T47D (cell line): ENCODE measurements around the gene REXO5.
"Not testable (repeated sequence)": the region's sequence is repeated elsewhere in the genome, so short reads cannot be mapped to it uniquely, and the experiment has no call there.

Experiments
- DNase-seq, 2 experiments: peaks; one replicate each; pipeline versions ENCODE4 v3.0.0 to v3.0.0-alpha.2; 2011 to 2012; ENCODE audit warnings: low read depth in 1 of 2, low spot score in 1 of 2
- JUND ChIP-seq: IDR thresholded peaks from 2 replicates; pipeline ENCODE4 v1.6.1; 2012; ENCODE audit warnings: low read depth
- in situ Hi-C: cut with HindIII; loops from 2 replicates; pipeline ENCODE4 v1.10.0; 2016; ENCODE audit warnings: low sequenced_read_pairs, low pct_unique_long_range_greater_than_20kb

Gene REXO5, protein sequence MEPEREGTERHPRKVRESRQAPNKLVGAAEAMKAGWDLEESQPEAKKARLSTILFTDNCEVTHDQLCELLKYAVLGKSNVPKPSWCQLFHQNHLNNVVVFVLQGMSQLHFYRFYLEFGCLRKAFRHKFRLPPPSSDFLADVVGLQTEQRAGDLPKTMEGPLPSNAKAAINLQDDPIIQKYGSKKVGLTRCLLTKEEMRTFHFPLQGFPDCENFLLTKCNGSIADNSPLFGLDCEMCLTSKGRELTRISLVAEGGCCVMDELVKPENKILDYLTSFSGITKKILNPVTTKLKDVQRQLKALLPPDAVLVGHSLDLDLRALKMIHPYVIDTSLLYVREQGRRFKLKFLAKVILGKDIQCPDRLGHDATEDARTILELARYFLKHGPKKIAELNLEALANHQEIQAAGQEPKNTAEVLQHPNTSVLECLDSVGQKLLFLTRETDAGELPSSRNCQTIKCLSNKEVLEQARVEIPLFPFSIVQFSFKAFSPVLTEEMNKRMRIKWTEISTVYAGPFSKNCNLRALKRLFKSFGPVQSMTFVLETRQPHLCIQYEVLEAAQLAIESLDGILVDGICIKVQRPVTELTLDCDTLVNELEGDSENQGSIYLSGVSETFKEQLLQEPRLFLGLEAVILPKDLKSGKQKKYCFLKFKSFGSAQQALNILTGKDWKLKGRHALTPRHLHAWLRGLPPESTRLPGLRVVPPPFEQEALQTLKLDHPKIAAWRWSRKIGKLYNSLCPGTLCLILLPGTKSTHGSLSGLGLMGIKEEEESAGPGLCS

DNA sequence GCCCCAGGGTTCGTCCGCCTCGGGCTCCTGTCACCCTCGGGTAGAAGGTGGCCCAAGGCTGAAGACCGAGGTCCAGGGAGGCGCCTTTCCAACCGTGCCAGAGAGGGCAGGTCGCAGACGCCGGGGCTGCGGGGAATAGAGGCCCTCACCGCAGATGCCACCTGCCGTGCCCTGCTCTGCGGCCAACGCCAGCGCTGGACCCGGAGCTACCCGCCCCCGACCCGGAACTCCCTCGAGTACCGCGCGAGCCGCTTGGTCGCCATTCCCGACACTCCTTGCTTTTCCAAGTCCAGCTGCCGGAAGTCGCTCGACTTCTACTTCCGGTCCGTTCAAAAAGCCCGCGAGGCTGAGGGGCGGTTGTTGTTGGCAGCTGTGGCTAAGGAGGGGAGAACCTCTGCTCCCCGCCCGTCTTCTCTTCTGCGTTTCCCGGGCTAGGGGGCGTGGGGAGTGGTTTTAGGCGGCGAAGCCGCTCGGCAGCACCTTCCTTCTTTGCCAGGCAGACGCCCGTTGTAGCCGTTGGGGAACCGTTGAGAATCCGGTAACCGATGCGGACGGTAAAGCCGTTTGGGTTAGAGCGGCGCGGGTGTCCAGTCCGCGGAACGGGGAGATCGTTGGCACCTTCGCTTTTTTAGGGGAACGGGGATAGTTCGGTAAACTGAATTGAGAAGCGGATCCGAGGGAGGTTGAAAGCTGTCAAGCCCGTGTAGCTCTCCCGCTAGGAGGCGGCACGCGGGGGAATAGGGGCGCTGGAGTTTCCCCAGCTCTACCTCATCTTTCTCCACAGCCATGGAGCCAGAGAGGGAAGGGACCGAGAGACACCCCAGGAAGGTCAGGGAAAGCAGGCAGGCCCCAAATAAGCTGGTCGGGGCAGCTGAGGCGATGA lies at the start of gene REXO5, which contains the start of gene ERI2:
Gene REXO5 (plus strand): TSS at position 360 of the 883 bp plus-strand sequence. CDS start 427 bp downstream, at position 787.
Gene ERI2 (minus strand): TSS at position 305 of the 883 bp plus-strand sequence. CDS start 42 bp downstream, at position 263.
- in situ Hi-C loops, result no loop called here
- TF ChIP-seq JUND, result no peak
- peak; percentile 90 to 98 for DNase-seq

DNA sequence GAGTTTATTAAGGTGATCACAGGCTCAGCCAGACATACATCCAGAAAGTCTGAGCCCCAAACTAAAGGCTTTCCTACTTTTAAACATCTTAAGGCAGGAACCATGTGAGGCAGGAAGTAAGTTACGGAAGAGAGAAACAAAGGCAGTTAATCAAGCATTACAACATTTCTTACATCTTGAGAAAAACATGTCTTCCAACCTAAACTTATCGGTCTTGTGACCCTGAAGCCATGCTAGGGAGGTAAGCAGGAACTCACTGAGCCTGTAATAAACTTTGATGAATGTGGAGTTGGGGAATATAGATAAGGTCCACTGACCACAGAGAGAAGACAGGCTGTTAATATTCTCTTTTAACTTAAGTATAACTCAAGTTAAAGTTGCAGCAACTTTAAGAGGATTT lies 46.0 kb upstream of the REXO5 start:
- no peak for TF ChIP-seq JUND
- no peak for DNase-seq
- in situ Hi-C loops, result no loop called here

DNA sequence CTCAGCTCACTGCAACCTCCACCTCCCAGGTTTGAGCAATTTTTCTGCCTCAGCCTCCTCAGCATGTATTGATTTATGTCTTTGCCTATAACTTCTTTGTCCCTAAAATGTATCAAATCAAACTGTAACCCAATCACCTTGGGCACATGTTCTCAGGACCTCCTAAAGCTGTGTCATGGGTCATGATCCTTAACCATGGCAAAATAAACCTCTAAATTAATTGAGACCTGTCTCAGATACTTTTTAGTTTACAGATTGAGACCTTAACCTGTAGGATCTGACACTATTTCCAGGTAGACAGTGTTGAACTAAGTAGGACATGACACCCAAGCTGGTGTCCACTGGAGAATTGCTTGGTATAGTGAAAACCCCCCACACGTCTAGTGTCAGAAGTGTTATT lies 45.2 kb upstream of the REXO5 start:
- in situ Hi-C loops, result no loop called here
- TF ChIP-seq JUND, result no peak
- no peak for DNase-seq

DNA sequence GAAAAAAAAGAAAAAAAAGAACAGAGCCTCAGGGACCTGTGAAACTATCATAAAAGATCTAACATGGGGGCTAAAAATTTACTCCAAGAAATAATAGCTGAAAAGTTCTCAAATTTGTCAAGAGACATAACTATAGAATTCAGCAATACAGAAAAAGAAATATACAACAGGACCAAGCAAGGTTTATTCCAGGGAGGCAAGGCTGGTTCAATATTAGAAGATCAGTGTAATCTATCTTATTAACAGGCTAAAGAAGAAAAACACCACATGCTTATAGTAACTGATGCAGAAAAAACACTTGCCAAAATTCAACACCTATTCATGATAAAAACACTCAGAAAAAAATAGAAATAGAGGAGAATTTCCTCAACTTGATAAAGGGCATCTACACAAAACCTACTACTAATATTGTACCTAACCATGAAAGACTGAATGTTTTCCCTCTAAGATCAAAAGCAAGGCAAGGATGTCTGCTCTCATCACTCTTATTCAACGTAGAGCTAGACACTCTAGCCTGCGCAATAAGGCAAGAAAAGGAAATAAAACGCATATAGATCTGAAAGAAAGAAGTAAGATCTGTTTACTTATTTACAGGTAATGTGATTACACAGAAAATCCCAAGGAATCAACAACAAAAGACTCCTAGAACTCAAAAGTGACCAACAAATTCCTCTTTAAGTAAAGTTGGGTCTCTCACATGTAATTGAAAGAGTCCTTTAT lies 43.8 kb upstream of the REXO5 start:
- no peak for DNase-seq
- no peak for TF ChIP-seq JUND
- in situ Hi-C loops, result no loop called here

DNA sequence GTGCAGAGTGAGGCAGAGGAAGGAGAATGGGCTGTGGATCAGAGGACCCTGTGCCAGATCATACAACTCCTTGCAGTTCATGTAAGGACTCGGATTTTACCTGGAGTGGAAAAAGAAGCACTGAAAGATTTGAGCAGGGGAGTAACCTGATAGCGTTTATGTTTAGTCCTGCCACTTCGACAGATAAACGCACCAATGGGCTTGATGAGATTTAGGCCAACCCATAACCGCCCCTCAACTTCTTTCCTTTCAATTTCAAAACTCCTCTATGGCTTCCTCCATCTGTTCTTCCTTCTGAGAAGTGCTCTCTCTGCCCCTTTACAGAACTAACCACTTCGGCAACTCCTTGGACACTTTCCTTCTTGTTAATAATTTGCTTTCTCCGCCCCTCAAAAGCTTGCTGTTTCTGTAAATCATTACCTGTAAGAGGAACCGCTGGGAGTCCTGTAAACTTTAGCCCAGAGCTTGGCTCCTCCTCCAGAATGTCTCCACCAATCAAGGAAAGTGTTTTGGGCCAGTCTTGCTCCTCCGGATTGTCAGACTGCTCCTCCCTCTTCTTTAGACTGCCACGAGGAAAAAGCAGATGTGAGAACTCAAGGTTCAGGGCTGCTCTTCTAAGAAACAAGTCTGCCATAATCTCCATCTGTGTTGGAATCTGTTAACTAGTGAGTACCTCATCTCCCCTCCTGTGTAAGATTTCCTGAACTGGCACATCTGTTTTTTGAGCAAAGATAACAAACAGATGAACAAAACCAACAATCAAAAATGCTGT lies 42.7 kb upstream of the REXO5 start, which contains the start of gene ACSM3:
Gene ACSM3 (plus strand): TSS at position 554 of the 772 bp plus-strand sequence. CDS start 6,021 bp downstream, outside the sequence.
- TF ChIP-seq JUND, result no peak
- in situ Hi-C loops, result no loop called here
- peak; percentile 78 to 92 for DNase-seq

DNA sequence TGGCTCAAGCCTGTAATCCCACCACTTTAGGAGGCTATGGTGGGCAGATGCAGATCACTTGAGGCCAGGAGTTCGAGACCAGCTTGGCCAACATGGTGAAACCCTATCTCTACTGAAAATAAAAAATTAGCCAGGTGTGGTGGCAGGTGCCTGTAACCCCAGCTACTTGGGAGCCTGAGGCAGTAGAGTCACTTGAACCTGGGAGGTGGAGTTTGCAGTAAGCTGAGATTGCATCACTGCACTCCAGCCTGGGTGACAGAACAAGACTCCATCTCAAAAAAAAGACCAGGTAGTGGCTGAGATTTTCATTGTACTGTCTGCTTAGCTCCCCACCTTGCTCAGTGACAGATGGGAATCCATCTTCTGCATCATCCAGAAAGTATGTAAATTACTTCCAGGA lies 41.9 kb upstream of the REXO5 start:
- in situ Hi-C loops, DNase-seq: not testable (repeated sequence)

DNA sequence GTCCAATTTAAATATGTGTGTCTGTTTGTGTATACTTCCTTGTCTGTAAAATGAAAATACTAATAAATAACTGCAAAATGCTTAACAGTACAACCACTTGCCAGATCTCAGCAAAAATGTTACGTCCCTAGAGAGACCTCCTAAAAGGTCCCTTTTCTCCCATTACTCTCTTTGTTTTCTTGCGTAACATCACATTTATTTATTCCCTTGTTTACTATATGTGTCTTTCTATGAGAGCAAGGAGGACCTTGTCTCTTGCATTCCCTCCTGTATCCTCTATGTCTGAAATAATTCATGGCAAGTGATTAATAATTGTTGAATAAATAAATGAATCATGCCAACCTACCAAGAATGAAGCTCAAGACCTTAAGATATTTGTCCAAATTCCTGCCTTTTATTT lies 40.6 kb upstream of the REXO5 start:
- in situ Hi-C loops, result no loop called here
- no peak for TF ChIP-seq JUND
- no peak for DNase-seq

DNA sequence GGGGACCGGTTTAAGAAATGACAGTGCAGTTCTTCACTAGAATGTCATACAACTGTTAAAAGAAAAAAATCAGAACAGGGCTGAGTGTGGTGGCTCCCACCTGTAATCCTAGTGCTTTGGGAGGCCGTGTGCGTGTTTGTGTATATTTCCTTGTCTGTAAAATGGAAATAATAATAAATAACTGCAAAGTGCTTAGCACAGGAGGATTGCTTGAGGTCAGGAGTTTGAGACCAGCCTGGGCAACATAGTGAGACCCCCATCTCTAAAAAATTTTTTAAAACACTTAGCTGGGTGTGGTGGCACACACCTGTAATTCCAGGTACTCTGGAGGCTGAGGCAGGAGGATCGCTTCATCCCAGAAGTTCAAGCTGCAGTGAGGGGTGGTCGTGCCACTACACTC lies 40.0 kb upstream of the REXO5 start:
- TF ChIP-seq JUND, result no peak
- DNase-seq, result no peak
- in situ Hi-C loops, result no loop called here

DNA sequence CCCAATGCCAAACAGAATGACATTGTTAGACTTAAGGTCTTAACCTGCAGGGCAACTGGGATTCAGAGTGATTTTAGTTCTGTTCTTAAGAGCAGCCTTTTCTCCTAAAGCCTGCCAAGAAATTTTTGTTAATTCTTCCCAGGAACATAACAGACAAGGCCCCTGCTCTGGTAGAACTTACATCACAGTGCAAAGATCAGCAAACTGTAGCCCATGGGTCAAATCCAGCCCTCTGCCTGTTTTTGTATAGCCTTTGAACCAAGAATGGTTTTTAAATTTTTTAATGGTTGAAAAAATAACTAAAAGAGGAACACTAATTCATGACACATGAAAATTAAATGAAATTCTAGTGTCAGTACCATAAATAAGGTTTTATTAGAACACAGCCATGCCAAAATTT lies 38.8 kb upstream of the REXO5 start:
- TF ChIP-seq JUND, result no peak
- in situ Hi-C loops, result no loop called here
- DNase-seq, result no peak

DNA sequence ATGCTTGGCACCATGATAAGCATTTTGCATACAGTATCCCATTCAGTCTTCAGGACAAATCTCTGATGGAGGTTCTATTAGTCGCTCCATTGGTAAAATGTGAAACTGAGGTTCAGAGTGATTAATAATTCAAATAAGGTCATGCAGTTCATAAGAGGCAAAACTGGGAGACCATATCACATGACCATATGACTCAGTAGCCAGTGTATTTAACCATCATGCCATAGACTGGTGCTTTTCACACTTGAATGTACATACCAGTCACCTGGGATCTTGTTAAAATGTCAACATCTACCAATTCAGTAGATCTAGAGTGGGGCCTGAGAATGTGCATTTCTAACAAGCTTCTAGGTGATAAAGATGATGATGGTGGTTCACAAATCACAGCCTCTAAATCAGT lies 38.2 kb upstream of the REXO5 start:
- TF ChIP-seq JUND, result no peak
- in situ Hi-C loops, result no loop called here
- DNase-seq, result no peak

DNA sequence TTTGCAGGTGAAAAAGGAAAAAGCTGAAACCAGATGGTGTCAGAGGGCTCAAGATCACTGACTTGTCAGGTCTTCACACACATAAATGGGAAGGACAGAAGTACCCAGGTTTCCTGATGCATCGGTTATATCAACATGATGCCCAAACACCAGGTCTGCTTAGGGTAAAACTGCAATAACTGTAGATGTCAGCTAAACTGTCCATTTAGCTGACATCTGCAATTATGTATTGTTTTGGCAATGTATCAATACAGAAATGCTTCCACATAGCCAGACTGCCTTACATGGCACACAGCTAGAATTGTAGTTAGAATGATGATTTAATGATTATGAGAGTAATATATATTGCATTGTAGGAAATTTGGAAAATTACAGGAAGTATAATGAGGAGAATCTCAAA lies 37.5 kb upstream of the REXO5 start:
- no peak for DNase-seq
- TF ChIP-seq JUND, result no peak
- in situ Hi-C loops, result no loop called here

DNA sequence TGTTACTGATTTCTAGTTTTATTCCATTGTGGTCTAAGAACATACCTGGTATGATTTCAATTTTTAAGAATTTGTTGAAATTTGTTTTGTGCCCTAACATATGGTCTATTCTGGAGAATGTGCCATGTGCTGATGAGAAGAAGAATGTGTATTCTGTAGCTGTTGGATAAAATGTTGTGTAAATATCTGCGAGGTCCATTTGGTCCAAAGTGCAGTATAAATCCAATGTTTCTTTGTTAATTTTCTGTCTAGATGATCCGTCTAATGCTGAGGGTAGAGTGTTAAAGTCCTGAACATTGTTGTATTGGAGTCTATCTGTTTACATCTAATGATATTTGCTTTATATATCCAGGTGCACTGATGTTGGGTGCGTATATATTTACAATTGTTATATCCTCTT lies 32.6 kb upstream of the REXO5 start:
- in situ Hi-C loops, result no loop called here

More for the DNA sequence above, 32.6 kb upstream of the REXO5 start:
- no peak for TF ChIP-seq JUND
- no peak for DNase-seq
